OCI-LY7 (cell line): ENCODE data around the gene MSRB3. TPM values are rescaled to one million over a fixed set of nuclear protein-coding genes. Genes with fewer than 3 reads are reported as not detected.

ENCODE experiments used
- BruUV-seq: library from RNA; stranded (reverse); fragments of 400-500 nt; replicated peaks from 2 replicates; lab custom pipeline; 2021; lab: Mats Ljungman, UMichigan
- CTCF ChIA-PET: fragments of 300-600 bp; sonication (Branson Sonifier 250); formaldehyde crosslinking; loops from one replicate; lab custom pipeline; 2022; ENCODE audit warnings: antibody characterized with exemption; ENCODE audit not compliant: unreplicated experiment; lab: Charles Lee
- POLR2A ChIA-PET: fragments of 300-600 bp; sonication (Branson Sonifier 250); formaldehyde crosslinking; loops from one replicate; lab custom pipeline; 2022; ENCODE audit warnings: antibody characterized with exemption; lab: Charles Lee
- DNase-seq: peaks from one replicate; pipeline ENCODE4 v3.0.0-alpha.2; 2015; ENCODE audit warnings: low spot score
- H2AFZ ChIP-seq: fragments of 200-600 bp; sonication (generic), shearing (Covaris generic); 2 replicates; pipeline ENCODE4 v1.6.1; 2014; ENCODE audit warnings: mild to moderate bottlenecking, antibody characterized with exemption, low read length, moderate library complexity
- H3K27ac ChIP-seq: fragments of 200-600 bp; sonication (generic); 2 replicates; pipeline ENCODE4 v1.5.1; 2014; ENCODE audit warnings: mixed run types, low read depth, mild to moderate bottlenecking, moderate library complexity, low read length, inconsistent platforms; ENCODE audit not compliant: poor library complexity, severe bottlenecking
- H3K36me3 ChIP-seq: fragments of 200-600 bp; sonication (generic); 2 replicates; pipeline ENCODE4 v1.6.1; 2014; ENCODE audit warnings: mild to moderate bottlenecking, antibody characterized with exemption, low read length, moderate library complexity, mixed read lengths; ENCODE audit not compliant: insufficient read depth
- H3K4me1 ChIP-seq: fragments of 200-600 bp; sonication (generic); 2 replicates; pipeline ENCODE4 v1.5.1; 2014; ENCODE audit warnings: mild to moderate bottlenecking, low read length; ENCODE audit not compliant: insufficient read depth, poor library complexity, severe bottlenecking
- H3K4me2 ChIP-seq: fragments of 200-600 bp; sonication (generic); 2 replicates; pipeline ENCODE4 v1.6.1; 2014; ENCODE audit warnings: mild to moderate bottlenecking, low read length
- H3K4me3 ChIP-seq: fragments of 200-600 bp; sonication (generic); 2 replicates; pipeline ENCODE4 v1.5.1; 2014; ENCODE audit warnings: mild to moderate bottlenecking, low read depth, low read length; ENCODE audit not compliant: poor library complexity, severe bottlenecking
- H3K79me2 ChIP-seq: fragments of 200-600 bp; sonication (generic); 2 replicates; pipeline ENCODE4 v1.6.1; 2016; ENCODE audit warnings: low read depth, mild to moderate bottlenecking, low read length, moderate library complexity, mixed read lengths; ENCODE audit not compliant: insufficient read depth
- H3K9me2 ChIP-seq: fragments of 200-600 bp; sonication (generic); 2 replicates; pipeline ENCODE4 v1.6.1; 2016; ENCODE audit warnings: mild to moderate bottlenecking, low read length, mixed read lengths; ENCODE audit not compliant: insufficient read depth
- H3K9me3 ChIP-seq: fragments of 200-600 bp; sonication (generic); 2 replicates; pipeline ENCODE4 v1.6.1; 2014; ENCODE audit warnings: mild to moderate bottlenecking, mixed run types, low read length, mixed read lengths
- H4K20me1 ChIP-seq: fragments of 200-600 bp; sonication (generic); 2 replicates; pipeline ENCODE4 v1.6.1; 2014; ENCODE audit warnings: mild to moderate bottlenecking, antibody characterized with exemption, low read length, moderate library complexity, mixed read lengths; ENCODE audit not compliant: insufficient read depth
- EZH2phosphoT487 ChIP-seq: fragments of 200-600 bp; sonication (generic); IDR thresholded peaks from 2 replicates; pipeline ENCODE4 v1.6.1; 2018; ENCODE audit warnings: low read depth, borderline replicate concordance, mild to moderate bottlenecking, mixed run types, antibody characterized with exemption, low read length, moderate library complexity, mixed read lengths
- intact Hi-C: fragments of 100-400 bp; cut with micrococcal nuclease; formaldehyde crosslinking; loops from one replicate; pipeline ENCODE4 v1.10.0; 2022; ENCODE audit not compliant: unreplicated experiment
- total RNA-seq, 2 experiments: library from RNA; depleted of rRNA in 1 of 2; stranded (reverse); fragments of >200 nt in 1 of 2; shearing (Covaris generic) in 1 of 2; gene quantifications; 2 replicates each; pipeline ENCODE4 v1.2.3, GENCODE V29; 2014 to 2022
- TF ChIP-seq, protein P1 (sequence below): fragments of 200-600 bp; sonication (generic); conservative IDR thresholded peaks from 2 replicates; pipeline ENCODE4 v1.5.1; 2014; ENCODE audit warnings: mild to moderate bottlenecking, antibody characterized with exemption, low read length, moderate library complexity, mixed read lengths

Gene MSRB3
- total RNA-seq, 2 experiments from 2014 or later, result not detected

DNA sequence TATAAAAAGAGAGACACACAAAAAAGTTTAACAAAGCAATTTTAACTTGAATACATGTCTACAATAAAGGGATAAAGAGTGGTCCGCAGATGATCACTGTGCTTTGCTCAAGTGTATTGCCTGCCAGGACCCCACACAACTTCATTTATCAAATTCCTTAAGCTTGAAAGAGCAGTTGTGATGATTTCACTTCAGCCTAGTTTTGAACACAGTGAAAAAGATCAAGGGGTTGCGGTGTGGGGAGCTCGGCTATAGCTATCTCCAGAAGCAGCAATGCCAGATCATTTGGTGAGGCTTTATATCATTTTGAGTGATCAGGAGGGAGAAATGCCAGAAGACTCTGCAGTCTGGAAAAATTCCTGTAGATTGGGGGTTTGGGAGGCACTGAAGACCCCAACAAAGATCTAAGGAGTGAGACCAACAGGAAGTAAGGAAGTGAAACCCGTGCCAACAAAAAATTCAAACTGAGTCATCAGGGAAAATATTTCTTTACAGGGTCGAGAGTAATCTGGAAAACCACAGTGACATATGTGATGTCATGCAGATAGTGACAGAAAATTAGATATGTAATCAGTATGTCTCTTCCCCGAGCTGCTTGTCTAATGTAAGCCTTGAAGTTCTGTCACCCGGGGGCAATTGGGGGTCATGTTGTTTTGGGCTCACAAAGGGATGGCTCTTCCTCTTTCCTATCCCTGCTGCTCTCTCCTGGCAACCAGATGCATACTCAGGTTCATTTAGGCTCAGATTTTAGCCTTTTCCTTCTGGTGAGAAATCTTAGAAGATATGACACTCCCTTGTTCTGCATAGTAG is 221.8 kb downstream of the MSRB3 start:
- Histone ChIP-seq H3K27ac (no peak overlapping the region), H3K4me2 (no peak overlapping the region), H2AFZ (no peak overlapping the region), H3K4me1 (no peaks in the 10 kb centered on the region), H3K4me3 (no peak overlapping the region), H4K20me1 (no peaks in the 10 kb centered on the region), H3K79me2 (no peaks in the 10 kb centered on the region), H3K9me3 (no peaks in the 10 kb centered on the region), H3K36me3 (no peaks in the 10 kb centered on the region), H3K9me2 (no peaks in the 10 kb centered on the region)
- no peak for TF ChIP-seq EZH2phosphoT487
- TF ChIP-seq, protein P1, sequence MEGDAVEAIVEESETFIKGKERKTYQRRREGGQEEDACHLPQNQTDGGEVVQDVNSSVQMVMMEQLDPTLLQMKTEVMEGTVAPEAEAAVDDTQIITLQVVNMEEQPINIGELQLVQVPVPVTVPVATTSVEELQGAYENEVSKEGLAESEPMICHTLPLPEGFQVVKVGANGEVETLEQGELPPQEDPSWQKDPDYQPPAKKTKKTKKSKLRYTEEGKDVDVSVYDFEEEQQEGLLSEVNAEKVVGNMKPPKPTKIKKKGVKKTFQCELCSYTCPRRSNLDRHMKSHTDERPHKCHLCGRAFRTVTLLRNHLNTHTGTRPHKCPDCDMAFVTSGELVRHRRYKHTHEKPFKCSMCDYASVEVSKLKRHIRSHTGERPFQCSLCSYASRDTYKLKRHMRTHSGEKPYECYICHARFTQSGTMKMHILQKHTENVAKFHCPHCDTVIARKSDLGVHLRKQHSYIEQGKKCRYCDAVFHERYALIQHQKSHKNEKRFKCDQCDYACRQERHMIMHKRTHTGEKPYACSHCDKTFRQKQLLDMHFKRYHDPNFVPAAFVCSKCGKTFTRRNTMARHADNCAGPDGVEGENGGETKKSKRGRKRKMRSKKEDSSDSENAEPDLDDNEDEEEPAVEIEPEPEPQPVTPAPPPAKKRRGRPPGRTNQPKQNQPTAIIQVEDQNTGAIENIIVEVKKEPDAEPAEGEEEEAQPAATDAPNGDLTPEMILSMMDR, result no peak
- no TSS peak for BruUV-seq
- no peak for DNase-seq
- intact Hi-C loops, result no loop called here
- ChIA-PET CTCF (no interaction called here), POLR2A (interaction anchor here (0.6 kb wide), 1 partner anchor 39 kb away, joined by 3 read pairs; no protein-coding TSS in a partner anchor)

DNA sequence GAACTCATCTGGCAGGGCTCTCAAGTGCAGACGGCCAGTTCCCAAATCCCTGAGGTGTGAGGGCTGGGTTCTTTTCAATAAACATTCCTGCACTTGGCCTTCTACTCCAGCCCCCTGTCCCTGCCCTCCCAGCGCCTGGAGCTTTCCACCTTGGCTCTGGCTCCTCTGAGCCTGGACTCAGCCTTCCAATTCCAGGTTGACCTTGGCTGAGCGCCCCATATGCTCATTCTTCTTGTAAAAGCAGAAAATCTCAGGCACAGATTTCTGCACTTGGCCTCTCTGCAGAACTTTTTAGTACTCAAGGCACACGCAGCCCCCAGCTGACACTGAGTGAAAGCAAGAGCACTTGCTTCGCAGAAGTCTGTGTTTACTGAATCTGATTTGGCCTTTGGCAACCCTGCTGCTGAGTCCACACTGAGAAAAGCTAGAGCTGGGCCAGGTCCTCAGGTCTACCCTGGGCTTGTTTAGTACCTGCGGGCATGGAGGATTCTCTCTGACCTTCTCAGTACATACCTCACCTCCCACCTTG is 222.7 kb downstream of the MSRB3 start:
- Histone ChIP-seq H3K9me3 (no peaks in the 10 kb centered on the region), H3K9me2 (no peaks in the 10 kb centered on the region), H3K36me3 (no peaks in the 10 kb centered on the region), H4K20me1 (no peaks in the 10 kb centered on the region), H3K4me3 (no peak overlapping the region), H3K4me2 (no peak overlapping the region), H3K27ac (no peak overlapping the region), H3K4me1 (no peaks in the 10 kb centered on the region), H3K79me2 (no peaks in the 10 kb centered on the region), H2AFZ (no peak overlapping the region)
- TF ChIP-seq, protein P1, result no peak
- ChIA-PET POLR2A (interaction anchor here (0.6 to 0.7 kb wide), 2 partner anchors 11 to 40 kb away, joined by 3 to 4 read pairs; no protein-coding TSS in a partner anchor), CTCF (no interaction called here)
- BruUV-seq, result no TSS peak
- DNase-seq, result no peak
- intact Hi-C loops, result no loop called here

DNA sequence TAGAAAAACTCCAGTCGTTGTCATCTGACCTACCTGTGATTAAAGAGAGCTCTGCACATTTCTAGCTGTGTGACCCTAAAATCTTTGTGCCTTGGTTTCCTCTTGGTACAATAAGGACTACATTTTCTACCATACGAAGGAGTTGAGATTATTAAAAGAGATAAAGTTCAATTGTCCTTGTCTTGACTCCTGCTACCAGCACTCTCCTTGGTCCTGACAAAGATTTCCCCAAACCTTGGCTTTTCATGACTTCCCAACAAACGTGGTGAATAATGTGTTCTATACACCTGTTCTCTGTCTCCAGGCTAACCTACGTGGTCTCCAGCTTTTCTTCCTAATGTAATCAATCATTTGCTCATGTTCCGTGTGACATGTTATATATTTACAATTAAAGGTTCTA is 223.5 kb downstream of the MSRB3 start:
- H2AFZ ChIP-seq, result no peak overlapping the region
- no peaks in the 10 kb centered on the region for H3K9me2 ChIP-seq
- H3K36me3 ChIP-seq, result no peaks in the 10 kb centered on the region
- TF ChIP-seq EZH2phosphoT487, result no peak
- TF ChIP-seq, protein P1, result no peak
- no peak overlapping the region for H3K4me3 ChIP-seq
- no peaks in the 10 kb centered on the region for H3K79me2 ChIP-seq
- no peak for DNase-seq
- no peaks in the 10 kb centered on the region for H3K9me3 ChIP-seq
- H3K27ac ChIP-seq, result no peak overlapping the region
- POLR2A ChIA-PET, result interaction anchor here (0.7 kb wide), 1 partner anchor 10 kb away, joined by 4 read pairs; no protein-coding TSS in a partner anchor
- no peaks in the 10 kb centered on the region for H3K4me1 ChIP-seq
- no peaks in the 10 kb centered on the region for H4K20me1 ChIP-seq
- H3K4me2 ChIP-seq, result no peak overlapping the region
- intact Hi-C loops, result no loop called here
- CTCF ChIA-PET, result no interaction called here
- BruUV-seq, result no TSS peak
